GM04504 (cell line): ENCODE measurements around the gene GNB5.
"Not testable (repeated sequence)": the region's sequence is repeated elsewhere in the genome, so short reads cannot be mapped to it uniquely, and the experiment has no call there.

Source experiments
- DNase-seq: peaks from one replicate; pipeline ENCODE4 v3.0.0-alpha.2; 2012; ENCODE audit warnings: low read depth

Gene GNB5

DNA sequence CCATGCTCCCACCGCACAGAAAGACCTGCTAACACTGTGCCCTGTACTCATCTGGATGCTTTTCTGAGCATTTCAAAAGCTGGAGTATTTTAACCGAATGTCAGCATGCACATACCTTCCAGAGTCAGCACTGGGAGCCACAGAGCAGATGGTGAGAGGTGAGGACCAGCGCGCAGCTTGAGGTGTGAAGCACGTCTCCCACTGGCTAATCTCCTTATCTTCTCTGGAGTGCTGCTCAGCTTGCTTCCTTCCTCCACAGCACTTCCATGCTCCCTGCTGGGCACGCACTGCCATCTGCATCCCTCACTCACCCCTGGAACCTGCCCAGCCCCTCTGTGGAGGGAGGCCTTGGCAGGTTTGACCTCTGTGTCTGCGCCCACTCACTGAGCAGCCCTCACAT lies at the start of gene GNB5:
GNB5 (minus strand) TSS at position 186 of the 400 bp plus-strand sequence. CDS start 6,716 bp downstream, outside the sequence.
- DNase-seq: no peak

GRCh38 chr15:52240166-52240565 lies 49.0 kb upstream of the GNB5 start:
- DNase-seq: no peak

GRCh38 chr15:52238989-52239525 lies 47.9 kb upstream of the GNB5 start:
- DNase-seq: not testable (repeated sequence)

DNA sequence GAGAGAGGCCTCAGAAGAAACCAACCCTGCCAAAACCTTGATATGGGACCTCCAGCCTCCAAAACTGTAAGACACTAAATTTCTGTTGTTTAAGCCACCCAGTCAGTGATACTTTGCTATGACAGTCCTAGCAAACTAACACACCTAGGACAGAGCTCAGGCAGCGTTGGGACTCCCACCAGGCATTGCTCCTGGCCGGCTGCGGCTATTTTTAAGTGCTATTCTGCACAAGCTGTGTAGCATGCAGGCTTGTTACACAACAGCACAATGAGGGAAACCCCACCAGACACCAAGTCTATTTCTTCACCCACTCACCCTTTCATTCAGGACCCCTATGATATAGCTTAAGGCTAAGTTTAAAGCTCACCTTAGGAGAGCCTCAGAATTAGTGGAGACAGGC lies 47.0 kb upstream of the GNB5 start:
- DNase-seq: no peak

GRCh38 chr15:52236013-52236412 lies 44.8 kb upstream of the GNB5 start:
- no peak for DNase-seq

DNA sequence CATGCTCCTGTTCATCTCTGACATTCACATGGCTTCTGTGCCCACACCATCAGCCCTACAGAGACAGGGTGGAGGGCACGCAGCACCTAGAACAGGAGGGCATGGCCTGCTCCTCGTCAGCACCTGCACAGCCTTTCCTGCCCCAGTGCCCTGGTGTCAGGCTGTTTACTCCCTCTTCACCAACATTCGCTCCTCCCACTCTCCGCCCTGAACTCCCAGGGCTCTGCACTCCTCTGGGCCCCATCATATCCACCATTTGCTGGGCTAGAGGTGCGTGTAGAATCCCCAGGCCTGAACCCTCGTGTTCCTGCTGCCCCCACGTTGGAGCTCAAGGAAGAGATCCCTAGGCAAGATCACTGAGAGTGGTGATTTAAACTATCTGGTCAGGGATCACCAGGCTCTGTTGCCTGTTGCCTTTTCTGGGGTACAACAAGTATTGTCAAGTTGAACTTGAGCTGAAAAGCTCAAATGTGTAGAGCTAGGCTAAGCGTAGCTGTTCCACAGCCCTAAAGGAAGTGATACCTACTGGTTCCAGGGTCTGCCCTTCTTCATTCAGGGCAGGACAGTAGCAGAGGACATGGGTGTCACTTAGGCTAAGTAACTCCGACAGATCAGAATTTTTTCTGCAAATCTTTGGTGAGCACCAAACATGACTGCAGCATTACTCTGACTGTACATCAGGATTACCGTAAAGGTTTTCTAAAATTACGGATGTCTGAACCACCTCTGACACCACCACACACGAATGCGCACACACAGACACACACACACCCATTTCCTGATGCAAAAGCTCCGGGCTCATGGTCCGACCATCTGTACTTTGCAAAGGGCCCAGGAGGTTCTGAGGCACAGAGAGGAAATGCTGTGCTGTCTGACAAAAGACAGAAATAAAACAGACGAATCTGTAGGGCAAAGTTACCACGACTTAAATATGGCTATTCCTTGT lies 43.7 kb upstream of the GNB5 start:
- DNase-seq: no peak

- no peak for DNase-seq
These were observed 42.2 kb upstream of the GNB5 start for GRCh38 chr15:52233405-52233804.

- DNase-seq: no peak
These were observed 41.1 kb upstream of the GNB5 start for GRCh38 chr15:52232327-52232726.

DNA sequence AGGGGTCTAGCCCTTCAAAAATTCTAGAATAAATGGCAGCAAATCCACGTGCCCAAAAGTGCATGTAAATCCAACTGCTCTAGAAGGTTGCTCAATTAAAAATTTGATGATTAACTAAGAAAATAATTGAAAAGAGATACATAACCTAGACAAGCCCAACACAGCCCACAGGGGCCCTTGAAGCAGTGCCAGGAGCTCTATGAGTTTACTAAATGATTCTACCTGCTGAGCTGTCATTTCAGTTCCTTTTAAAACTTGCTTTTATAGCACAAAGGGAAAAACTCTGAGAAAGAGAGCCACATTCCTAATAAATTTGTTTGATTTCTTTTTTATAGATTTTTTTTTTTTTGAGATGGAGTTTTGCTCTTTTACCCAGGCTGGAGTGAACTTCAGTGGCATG lies 38.9 kb upstream of the GNB5 start:
- DNase-seq: no peak

DNA sequence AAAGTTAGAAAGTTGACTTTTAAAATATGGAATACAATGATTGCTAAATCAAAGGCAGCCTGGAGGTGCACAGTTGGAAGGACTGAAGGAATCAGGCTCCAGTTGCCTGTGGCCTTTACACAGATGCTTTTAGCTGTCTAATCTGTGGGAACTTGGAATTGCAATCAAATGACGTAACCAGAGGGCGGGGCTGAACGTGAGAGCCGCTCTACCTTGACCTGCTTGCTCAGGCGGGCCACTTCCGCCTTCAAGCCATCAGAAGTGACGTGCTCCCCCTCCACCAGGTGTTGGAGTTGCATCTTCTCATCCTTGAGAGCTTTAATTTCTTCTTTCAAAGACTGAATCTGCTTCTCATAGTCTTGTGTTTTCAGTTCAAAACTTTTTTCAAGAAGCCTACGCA lies 37.7 kb upstream of the GNB5 start:
- DNase-seq: no peak

GRCh38 chr15:52227456-52227855 lies 36.3 kb upstream of the GNB5 start:
- DNase-seq: peak; percentile 64

- no peak for DNase-seq
These were observed 34.0 kb upstream of the GNB5 start for GRCh38 chr15:52225230-52225629.

DNA sequence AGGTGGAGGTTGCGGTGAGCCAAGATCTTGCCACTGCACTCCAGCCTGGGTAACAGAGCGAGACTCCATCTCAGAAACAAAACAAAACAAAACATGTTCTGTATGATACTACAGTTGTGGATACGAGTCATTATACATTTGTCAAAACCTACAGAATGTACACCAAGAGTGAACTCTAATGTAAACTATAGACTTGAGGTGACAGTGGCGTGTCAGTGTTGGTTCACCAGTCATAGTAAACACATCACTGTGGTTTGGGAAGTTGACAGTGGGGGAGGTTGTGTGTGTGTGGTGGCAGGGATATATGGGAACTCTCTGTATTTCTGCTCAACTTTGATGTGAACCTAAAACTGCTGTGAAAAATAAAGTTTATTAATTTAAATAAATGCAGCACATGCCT lies 33.0 kb upstream of the GNB5 start:
- no peak for DNase-seq

- no peak for DNase-seq
These were observed 30.5 kb upstream of the GNB5 start for GRCh38 chr15:52221730-52222129.

GRCh38 chr15:52220937-52221660 lies 29.9 kb upstream of the GNB5 start:
- no peak for DNase-seq

DNA sequence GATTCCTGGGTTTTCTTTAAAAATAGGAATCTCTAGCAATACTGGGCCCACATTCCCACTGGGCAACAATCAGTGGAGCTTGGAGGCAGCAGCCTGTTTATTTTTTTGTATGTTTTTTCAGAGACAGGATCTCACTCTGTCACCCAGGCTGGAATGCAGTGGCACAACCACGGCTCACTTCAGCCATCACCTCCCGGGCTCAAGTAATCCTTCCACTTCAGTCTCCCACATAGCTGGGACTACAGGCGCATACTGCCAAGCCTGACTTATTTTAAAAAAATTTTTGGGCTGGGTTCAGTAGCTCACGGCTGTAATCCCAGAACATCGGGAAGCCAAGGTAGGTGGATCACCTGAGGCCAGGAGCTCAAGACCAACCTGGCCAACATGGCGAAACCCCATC lies 29.1 kb upstream of the GNB5 start:
- DNase-seq: no peak

DNA sequence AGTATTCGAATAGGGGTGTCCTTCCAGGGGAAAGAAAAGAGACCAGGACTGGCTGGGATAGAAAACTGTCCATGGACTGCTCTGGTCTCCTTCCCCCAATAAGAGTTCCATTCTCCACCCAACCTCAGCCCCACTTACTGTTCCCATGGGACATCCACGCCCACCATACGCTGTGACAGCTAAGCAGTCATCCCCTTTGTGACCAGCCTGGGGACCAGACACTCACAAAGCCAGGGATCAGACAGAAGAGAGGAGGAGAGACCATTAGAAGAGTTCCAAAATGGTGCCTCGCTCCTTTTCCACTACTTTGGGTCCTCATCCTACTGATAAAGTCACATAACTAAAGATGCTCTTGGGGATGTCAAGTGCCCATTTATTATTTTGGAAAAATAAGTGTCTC lies 27.6 kb upstream of the GNB5 start:
- DNase-seq: no peak

- DNase-seq: no peak
These were observed 27.2 kb upstream of the GNB5 start for GRCh38 chr15:52218371-52218770.

- no peak for DNase-seq
These were observed 26.0 kb upstream of the GNB5 start for GRCh38 chr15:52217186-52217585.

DNA sequence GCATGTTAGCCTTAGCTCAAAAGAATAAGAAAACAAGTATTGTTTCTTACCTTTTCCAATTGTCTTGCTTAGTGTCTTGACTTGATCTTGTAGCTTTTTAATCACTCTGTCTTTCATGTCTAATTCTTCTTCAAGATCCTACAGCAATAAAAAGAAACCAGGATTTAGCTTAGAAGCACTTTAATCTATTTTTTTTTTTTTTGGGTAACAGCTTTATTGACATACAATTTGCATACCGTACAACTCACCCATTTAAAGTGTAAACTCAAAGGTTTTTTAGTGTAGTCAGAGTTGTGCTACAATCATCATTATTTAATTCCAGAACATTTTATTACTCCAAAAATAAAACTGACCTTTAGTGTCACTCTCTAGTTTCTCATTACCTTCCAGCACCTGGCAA lies 23.4 kb upstream of the GNB5 start:
- no peak for DNase-seq

GRCh38 chr15:52213206-52213605 lies 22.0 kb upstream of the GNB5 start:
- DNase-seq: no peak

- DNase-seq: peak; percentile 41
These were observed 17.2 kb upstream of the GNB5 start for GRCh38 chr15:52208306-52208946.
